GM23248 (cell line): ENCODE measurements around the gene NGDN. TPM values are rescaled to one million over a fixed set of nuclear protein-coding genes. Genes with fewer than 3 reads are reported as not detected.

ENCODE experiments used
- DNase-seq: peaks from one replicate; pipeline ENCODE4 v3.0.0-alpha.2; 2015
- H2AFZ ChIP-seq: fragments of 200-600 bp; sonication (generic); 2 replicates; pipeline ENCODE4 v1.6.1; 2016; ENCODE audit warnings: antibody characterized with exemption
- H3F3A ChIP-seq: fragments of 200-600 bp; sonication (generic); 2 replicates; pipeline ENCODE4 v1.6.1; 2016; ENCODE audit warnings: mild to moderate bottlenecking, antibody characterized with exemption, mixed run types; ENCODE audit not compliant: insufficient read depth
- H3K27ac ChIP-seq: fragments of 200-600 bp; sonication (generic); 2 replicates; pipeline ENCODE4 v1.5.1; 2016; ENCODE audit warnings: mild to moderate bottlenecking
- H3K27me3 ChIP-seq: fragments of 200-600 bp; sonication (generic); replicated peaks from 2 replicates; pipeline ENCODE4 v1.6.1; 2016; ENCODE audit warnings: mild to moderate bottlenecking; ENCODE audit not compliant: insufficient read depth
- H3K36me3 ChIP-seq: fragments of 200-600 bp; sonication (generic); 2 replicates; pipeline ENCODE4 v1.6.1; 2016; ENCODE audit warnings: low read depth, mild to moderate bottlenecking
- H3K4me1 ChIP-seq: fragments of 200-600 bp; sonication (generic); 2 replicates; pipeline ENCODE4 v1.6.1; 2016; ENCODE audit warnings: mild to moderate bottlenecking; ENCODE audit not compliant: insufficient read depth
- H3K4me2 ChIP-seq: fragments of 200-600 bp; sonication (generic); one replicate; pipeline ENCODE4 v1.6.1; 2016; ENCODE audit warnings: mild to moderate bottlenecking; ENCODE audit not compliant: unreplicated experiment
- H3K4me3 ChIP-seq: fragments of 200-600 bp; sonication (generic); 2 replicates; pipeline ENCODE4 v1.5.1; 2016; ENCODE audit warnings: mild to moderate bottlenecking
- H3K79me2 ChIP-seq: fragments of 200-600 bp; sonication (generic); 2 replicates; pipeline ENCODE4 v1.6.1; 2016; ENCODE audit warnings: mild to moderate bottlenecking; ENCODE audit not compliant: insufficient read depth
- H3K9ac ChIP-seq: fragments of 200-600 bp; sonication (generic); 2 replicates; pipeline ENCODE4 v1.6.1; 2016; ENCODE audit warnings: mild to moderate bottlenecking
- H3K9me2 ChIP-seq: fragments of 200-600 bp; sonication (generic); 2 replicates; pipeline ENCODE4 v1.6.1; 2016; ENCODE audit warnings: mixed run types, mild to moderate bottlenecking, moderate library complexity; ENCODE audit not compliant: insufficient read depth
- H3K9me3 ChIP-seq: fragments of 200-600 bp; sonication (generic); one replicate; pipeline ENCODE4 v1.6.1; 2017; ENCODE audit warnings: low read depth
- H4K20me1 ChIP-seq: fragments of 200-600 bp; sonication (generic); 2 replicates; pipeline ENCODE4 v1.6.0; 2016; ENCODE audit not compliant: insufficient read depth
- EZH2 ChIP-seq: fragments of 200-600 bp; sonication (generic); IDR thresholded peaks from 2 replicates; pipeline ENCODE4 v1.6.1; 2018; ENCODE audit warnings: antibody characterized with exemption, mild to moderate bottlenecking; ENCODE audit not compliant: insufficient read depth, poor library complexity, severe bottlenecking
- EZH2phosphoT487 ChIP-seq: fragments of 200-600 bp; sonication (generic); IDR thresholded peaks from 2 replicates; pipeline ENCODE4 v1.6.1; 2018; ENCODE audit warnings: antibody characterized with exemption, moderate library complexity, mild to moderate bottlenecking, low read depth; ENCODE audit not compliant: insufficient read depth
- WGBS, 2 experiments: methylation state at CpG; one replicate each; pipeline ENCODE4 v1.1.6; 2015 to 2017; ENCODE audit warnings: low lambda C conversion rate in 2 of 2, low coverage in 1 of 2; ENCODE audit errors: missing lambda C conversion rate in 2 of 2; 5-methylcytosine and 5-hydroxymethylcytosine counted together
- in situ Hi-C: fragments of 300-500 bp; cut with MboI; formaldehyde crosslinking; loops from 2 replicates; pipeline ENCODE4 v1.15.0; 2020
- polyA plus RNA-seq: library from polyadenylated mRNA; unstranded; fragments of >200 nt; fragmentation: Nextera tagmentation; extraction: Ambion mirVana; gene quantifications from 2 replicates; pipeline ENCODE4 v1.2.1, GENCODE V29; 2016
- total RNA-seq: library from RNA; depleted of rRNA; stranded (reverse); fragments of >200 nt; shearing (Covaris generic); gene quantifications from 2 replicates; pipeline ENCODE4 v1.2.3, GENCODE V29; 2014

NGDN gene
- total and polyA plus RNA-seq, 2 experiments from 2014 or later: 25.9 to 39.9 TPM

- no peak for TF ChIP-seq EZH2phosphoT487
- TF ChIP-seq EZH2: no peak
- Histone ChIP-seq H3K4me2 (no peak overlapping the region), H2AFZ (no peak overlapping the region), H3K27ac (no peak overlapping the region), H3K9me2 (no peaks in the 10 kb centered on the region), H3F3A (no peaks in the 10 kb centered on the region), H3K9ac (no peak overlapping the region), H3K9me3 (no peaks in the 10 kb centered on the region), H3K27me3 (peaks cover 19% of the 10 kb centered on the region; the same call in 1 of the 2 replicates), H3K4me1 (no peaks in the 10 kb centered on the region), H3K4me3 (no peak overlapping the region), H3K36me3 (no peaks in the 10 kb centered on the region), H4K20me1 (no peaks in the 10 kb centered on the region), H3K79me2 (no peaks in the 10 kb centered on the region)
- no peak for DNase-seq
- in situ Hi-C loops: no loop called here
- 27 to 42% methylated on average over 13 of the region's 13 CpGs for WGBS, 2 experiments
Measured at GRCh38 chr14:23428686-23429495, 40.6 kb upstream of the NGDN start.

GRCh38 chr14:23430016-23430722, 39.3 kb upstream of the NGDN start:
- Histone ChIP-seq H3K27ac (no peak overlapping the region), H3K9me3 (no peaks in the 10 kb centered on the region), H3F3A (no peaks in the 10 kb centered on the region), H3K4me1 (no peaks in the 10 kb centered on the region), H3K27me3 (peaks cover 19% of the 10 kb centered on the region), H3K9ac (no peak overlapping the region), H3K79me2 (no peaks in the 10 kb centered on the region), H3K4me2 (no peak overlapping the region), H3K36me3 (no peaks in the 10 kb centered on the region), H4K20me1 (no peaks in the 10 kb centered on the region), H2AFZ (no peak overlapping the region), H3K9me2 (no peaks in the 10 kb centered on the region), H3K4me3 (no peak overlapping the region)
- in situ Hi-C loops: no loop called here
- TF ChIP-seq EZH2 (no peak), EZH2phosphoT487 (no peak)
- DNase-seq: no peak
- 39 to 44% methylated on average over 10 of the region's 10 CpGs for WGBS, 2 experiments

- H3K4me3 ChIP-seq: no peak overlapping the region
- H3K9ac ChIP-seq: no peak overlapping the region
- peak; percentile 49 for DNase-seq
Measured at GRCh38 chr14:23430723-23431085, 38.8 kb upstream of the NGDN start.

GRCh38 chr14:23431486-23431885, 38.0 kb upstream of the NGDN start:
- H2AFZ ChIP-seq: no peak overlapping the region
- WGBS, 2 experiments: 52 to 62% methylated on average over 10 of the region's 10 CpGs
- H3K9ac ChIP-seq: no peak overlapping the region
- TF ChIP-seq EZH2: no peak
- TF ChIP-seq EZH2phosphoT487: no peak
- no peak for DNase-seq
- in situ Hi-C loops: no loop called here
- no peaks in the 10 kb centered on the region for H4K20me1 ChIP-seq
- H3K4me1 ChIP-seq: no peaks in the 10 kb centered on the region
- H3K4me2 ChIP-seq: no peak overlapping the region
- no peaks in the 10 kb centered on the region for H3F3A ChIP-seq
- H3K4me3 ChIP-seq: no peak overlapping the region
- peaks cover 16% of the 10 kb centered on the region for H3K27me3 ChIP-seq
- no peak overlapping the region for H3K27ac ChIP-seq
- H3K9me2 ChIP-seq: no peaks in the 10 kb centered on the region
- no peaks in the 10 kb centered on the region for H3K36me3 ChIP-seq
- no peaks in the 10 kb centered on the region for H3K79me2 ChIP-seq
- H3K9me3 ChIP-seq: no peaks in the 10 kb centered on the region

More at GRCh38 chr14:23430723-23431085, 38.8 kb upstream of the NGDN start:
- 0 to 6% methylated on average over 2 of the region's 2 CpGs for WGBS, 2 experiments
- no peaks in the 10 kb centered on the region for H3K9me2 ChIP-seq
- no peak overlapping the region for H3K27ac ChIP-seq
- no peaks in the 10 kb centered on the region for H3K36me3 ChIP-seq
- no peak for TF ChIP-seq EZH2
- no peak for TF ChIP-seq EZH2phosphoT487
- H3K4me2 ChIP-seq: no peak overlapping the region
- H3F3A ChIP-seq: no peaks in the 10 kb centered on the region
- no peaks in the 10 kb centered on the region for H4K20me1 ChIP-seq
- no peaks in the 10 kb centered on the region for H3K4me1 ChIP-seq
- no peaks in the 10 kb centered on the region for H3K9me3 ChIP-seq
- H2AFZ ChIP-seq: no peak overlapping the region
- peaks cover 19% of the 10 kb centered on the region for H3K27me3 ChIP-seq
- in situ Hi-C loops: no loop called here
- H3K79me2 ChIP-seq: no peaks in the 10 kb centered on the region
